ENCODE data around the gene UCP1. TPM values are rescaled to one million over a fixed set of nuclear protein-coding genes. Genes with fewer than 3 reads are reported as not detected.

UCP1 gene
- total RNA-seq, 4 donors from 2014 or later: not detected

- no peak for TF ChIP-seq POLR2A (IDR thresholded peaks at IDR 0.05)
- TF ChIP-seq, protein P1, sequence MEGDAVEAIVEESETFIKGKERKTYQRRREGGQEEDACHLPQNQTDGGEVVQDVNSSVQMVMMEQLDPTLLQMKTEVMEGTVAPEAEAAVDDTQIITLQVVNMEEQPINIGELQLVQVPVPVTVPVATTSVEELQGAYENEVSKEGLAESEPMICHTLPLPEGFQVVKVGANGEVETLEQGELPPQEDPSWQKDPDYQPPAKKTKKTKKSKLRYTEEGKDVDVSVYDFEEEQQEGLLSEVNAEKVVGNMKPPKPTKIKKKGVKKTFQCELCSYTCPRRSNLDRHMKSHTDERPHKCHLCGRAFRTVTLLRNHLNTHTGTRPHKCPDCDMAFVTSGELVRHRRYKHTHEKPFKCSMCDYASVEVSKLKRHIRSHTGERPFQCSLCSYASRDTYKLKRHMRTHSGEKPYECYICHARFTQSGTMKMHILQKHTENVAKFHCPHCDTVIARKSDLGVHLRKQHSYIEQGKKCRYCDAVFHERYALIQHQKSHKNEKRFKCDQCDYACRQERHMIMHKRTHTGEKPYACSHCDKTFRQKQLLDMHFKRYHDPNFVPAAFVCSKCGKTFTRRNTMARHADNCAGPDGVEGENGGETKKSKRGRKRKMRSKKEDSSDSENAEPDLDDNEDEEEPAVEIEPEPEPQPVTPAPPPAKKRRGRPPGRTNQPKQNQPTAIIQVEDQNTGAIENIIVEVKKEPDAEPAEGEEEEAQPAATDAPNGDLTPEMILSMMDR (IDR thresholded peaks at IDR 0.05): no peak
These were observed 31.6 kb upstream of the UCP1 start for GRCh38 chr4:140600408-140600807.

GRCh38 chr4:140595065-140595464, 26.3 kb upstream of the UCP1 start:
- no peak overlapping the region for H3K4me3 ChIP-seq (ENCODE audit: low read depth, poor library complexity, severe bottlenecking)
- 40 to 60% methylated on average over 1 of the region's 1 CpG for WGBS, 2 donors
- no peak for DNase-seq (ENCODE audit: low spot score in 2 of 2)
- intact Hi-C loops (cut with DNase I; ENCODE audit: low total_unique reads): no loop called here
- no peak for TF ChIP-seq POLR2A (IDR thresholded peaks at IDR 0.05)
- TF ChIP-seq, protein P1 (IDR thresholded peaks at IDR 0.05): no peak

More at GRCh38 chr4:140600408-140600807, 31.6 kb upstream of the UCP1 start:
- intact Hi-C loops (cut with DNase I; ENCODE audit: low total_unique reads): loop anchor here (10.0 kb wide), 1 partner anchor 254 kb away; no protein-coding TSS in a partner anchor
- 82 to 93% methylated on average over 8 of the region's 8 CpGs for WGBS, 2 donors
- no peak overlapping the region for H3K4me3 ChIP-seq (ENCODE audit: low read depth, poor library complexity, severe bottlenecking)
- DNase-seq (ENCODE audit: low spot score in 2 of 2): no peak

DNA sequence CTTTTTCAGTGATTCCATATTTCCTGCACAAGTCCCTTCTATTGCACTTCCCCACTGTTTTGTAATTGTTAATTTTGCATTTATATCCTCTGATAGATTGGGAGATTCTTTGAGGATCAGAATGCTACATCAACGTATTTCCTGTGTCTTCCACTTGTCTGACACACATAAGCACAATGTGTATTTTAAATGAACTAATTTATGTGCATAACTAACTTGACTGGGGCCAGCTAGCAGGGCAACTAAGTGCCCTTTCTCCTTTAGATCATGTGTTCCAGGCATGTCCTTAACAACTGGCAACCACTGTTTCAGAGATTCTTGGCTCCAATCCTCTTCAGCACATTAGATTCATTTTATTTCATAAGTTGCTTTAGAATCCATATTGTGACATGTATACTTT, 15.7 kb upstream of the UCP1 start:
- DNase-seq (ENCODE audit: low spot score in 2 of 2): no peak
- TF ChIP-seq POLR2A (IDR thresholded peaks at IDR 0.05): no peak
- WGBS, 2 donors: 35 to 50% methylated on average over 1 of the region's 1 CpG
- H3K4me3 ChIP-seq (ENCODE audit: low read depth, poor library complexity, severe bottlenecking): no peak overlapping the region
- intact Hi-C loops (cut with DNase I; ENCODE audit: low total_unique reads): no loop called here

DNA sequence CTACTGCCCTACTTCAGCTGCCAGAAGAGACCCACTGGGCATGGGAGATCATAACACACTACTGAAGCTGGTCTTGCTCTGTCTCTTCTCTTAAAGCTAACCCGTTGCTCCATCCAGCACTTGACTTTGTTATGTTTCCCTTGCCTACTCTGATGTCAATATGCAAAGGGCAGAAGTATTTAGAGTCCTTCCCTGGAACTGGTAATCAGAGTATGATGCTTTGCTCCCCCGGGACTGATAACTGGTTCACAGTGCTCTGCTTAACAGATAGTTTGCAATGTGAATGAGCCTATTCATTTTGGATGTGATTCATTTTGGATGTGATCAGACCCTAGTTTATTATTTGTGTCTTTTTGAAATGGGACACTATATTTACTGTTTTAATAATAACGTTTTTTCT, 12.3 kb upstream of the UCP1 start:
- intact Hi-C loops (cut with DNase I; ENCODE audit: low total_unique reads): no loop called here
- 56 to 69% methylated on average over 3 of the region's 3 CpGs for WGBS, 2 donors
- no peak for DNase-seq (ENCODE audit: low spot score in 2 of 2)
- TF ChIP-seq, protein P1 (IDR thresholded peaks at IDR 0.05): no peak
- TF ChIP-seq POLR2A (IDR thresholded peaks at IDR 0.05): no peak
- no peak overlapping the region for H3K4me3 ChIP-seq (ENCODE audit: low read depth, poor library complexity, severe bottlenecking)

- DNase-seq (ENCODE audit: low spot score in 2 of 2): no peak
- 10 to 24% methylated on average over 27 of the region's 27 CpGs for WGBS, 2 donors
- intact Hi-C loops (cut with DNase I; ENCODE audit: low total_unique reads): no loop called here
These were observed 10.5 kb upstream of the UCP1 start for GRCh38 chr4:140579278-140579677.

GRCh38 chr4:140575489-140575888, 6.7 kb upstream of the UCP1 start:
- H3K4me3 ChIP-seq (ENCODE audit: low read depth, poor library complexity, severe bottlenecking): no peak overlapping the region
- intact Hi-C loops (cut with DNase I; ENCODE audit: low total_unique reads): no loop called here
- WGBS, 2 donors: 57 to 58% methylated on average over 4 of the region's 4 CpGs
- DNase-seq (ENCODE audit: low spot score in 2 of 2): no peak
- TF ChIP-seq, protein P1 (IDR thresholded peaks at IDR 0.05): no peak
- no peak for TF ChIP-seq POLR2A (IDR thresholded peaks at IDR 0.05)

More at GRCh38 chr4:140579278-140579677, 10.5 kb upstream of the UCP1 start:
- H3K4me3 ChIP-seq (ENCODE audit: low read depth, poor library complexity, severe bottlenecking): no peak overlapping the region
- TF ChIP-seq POLR2A (IDR thresholded peaks at IDR 0.05): no peak
- TF ChIP-seq, protein P1 (IDR thresholded peaks at IDR 0.05): no peak

Data from lower leg skin (tissue), 4 donors.